OCI-LY3 (cell line): ENCODE measurements around the gene TAS2R38.
"Not testable (repeated sequence)": the region's sequence is repeated elsewhere in the genome, so short reads cannot be mapped to it uniquely, and the experiment has no call there.

Experiments
- H2AFZ ChIP-seq: fragments of 200-600, 300-600 bp; shearing (Covaris generic); 2 replicates; pipeline ENCODE4 v1.6.0; 2014; ENCODE audit warnings: antibody characterized with exemption, low read depth, low read length
- H3K27ac ChIP-seq: fragments of 200-600, 300-600 bp; sonication (generic); 2 replicates; pipeline ENCODE4 v1.5.1; 2014; ENCODE audit warnings: mild to moderate bottlenecking, low read length, moderate library complexity, mixed read lengths
- H3K27me3 ChIP-seq: fragments of 200-600, 300-600 bp; sonication (generic); 2 replicates; pipeline ENCODE4 v1.6.1; 2014; ENCODE audit warnings: low read depth, low read length, mixed read lengths
- H3K36me3 ChIP-seq: fragments of 200-600, 300-600 bp; sonication (generic); replicated peaks from 2 replicates; pipeline ENCODE3; 2014; ENCODE audit warnings: low read depth, low read length, mixed read lengths
- H3K4me1 ChIP-seq: fragments of 300-600, 200-600 bp; sonication (generic); 2 replicates; pipeline ENCODE4 v1.6.1; 2014; ENCODE audit warnings: low read length, mixed read lengths
- H3K4me2 ChIP-seq: fragments of 200-600, 300-600 bp; sonication (generic); 2 replicates; pipeline ENCODE4 v1.6.1; 2014; ENCODE audit warnings: low read length, mixed read lengths
- H3K4me3 ChIP-seq: fragments of 300-600, 200-600 bp; sonication (generic); 2 replicates; pipeline ENCODE4 v1.5.1; 2014; ENCODE audit warnings: antibody characterized with exemption, mild to moderate bottlenecking, low read length, moderate library complexity
- H3K79me2 ChIP-seq: fragments of 300-600, 200-600 bp; shearing (Covaris generic); 2 replicates; pipeline ENCODE4 v1.6.1; 2014; ENCODE audit warnings: mild to moderate bottlenecking, low read length, mixed read lengths
- H3K9ac ChIP-seq: fragments of 300-600, 200-600 bp; shearing (Covaris generic); 2 replicates; pipeline ENCODE4 v1.6.0; 2014; ENCODE audit warnings: mild to moderate bottlenecking, low read length, moderate library complexity
- H3K9me3 ChIP-seq: fragments of 200-600, 300-600 bp; shearing (Covaris generic); 2 replicates; pipeline ENCODE4 v1.6.1; 2014; ENCODE audit warnings: low read length, mixed read lengths; ENCODE audit not compliant: insufficient read depth
- H4K20me1 ChIP-seq: fragments of 200-600, 300-600 bp; sonication (generic); 2 replicates; pipeline ENCODE4 v1.6.1; 2016; ENCODE audit warnings: low read length, mixed read lengths; ENCODE audit not compliant: insufficient read depth
- EZH2phosphoT487 ChIP-seq: fragments of 200-600 bp; shearing (Covaris generic); IDR thresholded peaks from 2 replicates; pipeline ENCODE4 v1.6.1; 2018; ENCODE audit warnings: antibody characterized with exemption, mixed run types, low read depth
- TF ChIP-seq, protein P1 (sequence below): fragments of 200-600, 300-600 bp; sonication (generic); IDR thresholded peaks from 2 replicates; pipeline ENCODE4 v1.5.1; 2014; ENCODE audit warnings: antibody characterized with exemption, low read length, low read depth

TAS2R38 gene

DNA sequence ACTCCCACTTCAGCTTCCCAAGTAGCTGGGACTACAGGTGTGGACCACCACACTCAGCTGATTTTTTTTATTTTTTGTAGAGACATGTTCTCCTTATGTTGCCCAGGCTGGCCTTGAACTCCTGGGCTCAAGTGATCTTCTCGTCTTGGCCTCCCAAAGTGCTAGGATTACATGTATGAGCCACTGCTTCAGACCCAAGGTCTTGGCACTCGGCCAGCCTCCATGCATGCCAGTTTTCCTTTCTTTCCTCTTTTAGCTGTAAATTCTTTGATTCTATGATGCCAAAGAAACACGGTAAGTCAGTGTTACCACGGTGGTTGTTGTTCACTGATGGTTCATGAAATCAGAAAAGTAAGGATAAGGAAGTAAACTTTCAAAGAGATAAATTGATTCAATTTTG, 19.1 kb upstream of the TAS2R38 start:
- Histone ChIP-seq H3K9me3 (no peaks in the 10 kb centered on the region), H3K4me3 (no peak overlapping the region), H4K20me1 (no peaks in the 10 kb centered on the region), H2AFZ (no peak overlapping the region), H3K9ac (no peak overlapping the region), H3K27ac (no peak overlapping the region), H3K79me2 (no peaks in the 10 kb centered on the region), H3K4me1 (no peaks in the 10 kb centered on the region), H3K4me2 (no peak overlapping the region), H3K27me3 (no peaks in the 10 kb centered on the region), H3K36me3 (no peaks in the 10 kb centered on the region)
- TF ChIP-seq, protein P1, sequence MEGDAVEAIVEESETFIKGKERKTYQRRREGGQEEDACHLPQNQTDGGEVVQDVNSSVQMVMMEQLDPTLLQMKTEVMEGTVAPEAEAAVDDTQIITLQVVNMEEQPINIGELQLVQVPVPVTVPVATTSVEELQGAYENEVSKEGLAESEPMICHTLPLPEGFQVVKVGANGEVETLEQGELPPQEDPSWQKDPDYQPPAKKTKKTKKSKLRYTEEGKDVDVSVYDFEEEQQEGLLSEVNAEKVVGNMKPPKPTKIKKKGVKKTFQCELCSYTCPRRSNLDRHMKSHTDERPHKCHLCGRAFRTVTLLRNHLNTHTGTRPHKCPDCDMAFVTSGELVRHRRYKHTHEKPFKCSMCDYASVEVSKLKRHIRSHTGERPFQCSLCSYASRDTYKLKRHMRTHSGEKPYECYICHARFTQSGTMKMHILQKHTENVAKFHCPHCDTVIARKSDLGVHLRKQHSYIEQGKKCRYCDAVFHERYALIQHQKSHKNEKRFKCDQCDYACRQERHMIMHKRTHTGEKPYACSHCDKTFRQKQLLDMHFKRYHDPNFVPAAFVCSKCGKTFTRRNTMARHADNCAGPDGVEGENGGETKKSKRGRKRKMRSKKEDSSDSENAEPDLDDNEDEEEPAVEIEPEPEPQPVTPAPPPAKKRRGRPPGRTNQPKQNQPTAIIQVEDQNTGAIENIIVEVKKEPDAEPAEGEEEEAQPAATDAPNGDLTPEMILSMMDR = no peak
- TF ChIP-seq EZH2phosphoT487 = no peak

DNA sequence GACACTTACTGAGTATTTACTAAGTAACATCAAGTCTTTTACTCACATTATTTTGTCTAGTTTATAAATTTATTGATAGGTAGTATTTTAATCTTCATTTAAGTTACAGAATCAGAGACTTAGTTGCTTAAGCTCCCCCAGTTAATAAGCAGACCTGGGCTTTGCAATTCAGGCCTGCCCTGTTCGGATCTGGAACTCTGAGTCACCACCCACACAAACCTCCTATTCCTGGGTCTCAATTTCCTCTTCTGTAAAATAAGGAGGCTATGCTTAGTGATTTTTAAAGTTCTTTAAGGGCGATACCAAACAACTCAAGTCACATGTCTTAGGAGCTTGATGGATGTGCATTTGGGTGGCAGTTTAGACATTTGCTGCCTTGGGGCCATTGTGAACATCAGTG, 18.6 kb upstream of the TAS2R38 start:
- TF ChIP-seq EZH2phosphoT487 = no peak
- TF ChIP-seq, protein P1 = no peak
- no peaks in the 10 kb centered on the region for H3K36me3 ChIP-seq
- no peaks in the 10 kb centered on the region for H3K9me3 ChIP-seq
- H4K20me1 ChIP-seq = no peaks in the 10 kb centered on the region
- H3K79me2 ChIP-seq = no peaks in the 10 kb centered on the region
- no peak overlapping the region for H3K9ac ChIP-seq
- H3K4me3 ChIP-seq = no peak overlapping the region
- no peaks in the 10 kb centered on the region for H3K27me3 ChIP-seq
- no peaks in the 10 kb centered on the region for H3K4me1 ChIP-seq
- no peak overlapping the region for H3K27ac ChIP-seq
- H3K4me2 ChIP-seq = no peak overlapping the region
- no peak overlapping the region for H2AFZ ChIP-seq

DNA sequence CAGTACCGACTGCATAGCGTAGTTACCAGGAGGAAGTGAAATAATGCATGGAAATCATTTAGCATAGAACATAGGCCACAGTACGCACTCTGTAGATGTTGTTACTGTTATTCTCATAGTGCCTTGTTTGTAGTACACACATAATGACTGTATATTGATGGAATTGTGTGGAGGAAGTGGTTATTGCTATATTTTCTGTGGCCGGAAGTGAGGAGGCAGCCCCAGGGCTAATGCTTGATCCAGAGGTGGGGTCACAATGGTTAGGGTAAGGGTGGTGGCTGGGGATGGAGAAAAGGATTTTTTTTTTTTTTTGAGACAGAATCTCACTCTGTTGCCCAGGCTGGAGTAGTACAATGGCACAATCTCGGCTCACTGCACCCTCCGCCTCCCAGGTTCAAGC, 17.6 kb upstream of the TAS2R38 start:
- no peaks in the 10 kb centered on the region for H4K20me1 ChIP-seq
- no peaks in the 10 kb centered on the region for H3K9me3 ChIP-seq

DNA sequence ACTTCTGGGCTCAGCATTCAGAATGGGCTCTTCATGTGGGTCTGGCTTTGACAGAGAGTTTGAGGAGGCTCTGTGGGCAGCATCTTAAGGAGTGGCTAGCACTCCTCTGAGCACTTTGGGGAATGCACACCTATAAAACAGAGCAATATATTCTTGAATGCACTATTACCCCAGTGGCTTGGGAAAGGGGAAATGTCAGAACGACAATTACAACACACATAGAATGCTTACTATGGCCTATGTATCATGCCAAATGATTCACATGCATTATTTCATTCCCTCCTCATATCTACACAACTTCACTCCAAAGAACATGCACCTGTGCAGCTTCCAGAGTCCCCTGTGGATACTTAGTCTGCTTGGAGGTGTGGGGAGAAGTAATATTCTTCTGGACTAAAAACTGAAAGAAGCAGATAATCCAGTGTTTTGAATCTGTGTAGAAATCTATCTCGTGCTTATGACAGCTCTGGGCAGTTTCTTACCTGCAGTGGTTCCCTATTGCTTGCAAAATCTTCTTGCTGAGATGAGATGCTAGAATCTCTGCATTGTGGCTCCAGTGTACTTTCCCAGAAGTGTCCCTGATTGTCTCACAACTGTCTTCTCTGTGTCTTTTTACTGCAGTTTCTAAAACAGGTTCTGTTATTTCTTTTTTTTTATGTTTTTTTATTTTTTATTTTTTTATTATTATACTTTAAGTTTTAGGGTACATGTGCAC, 16.6 kb upstream of the TAS2R38 start:
- H3K79me2 ChIP-seq = no peaks in the 10 kb centered on the region

More for the DNA sequence above, 17.6 kb upstream of the TAS2R38 start:
- Histone ChIP-seq H3K9ac (no peak overlapping the region), H3K27me3 (no peaks in the 10 kb centered on the region), H3K36me3 (no peaks in the 10 kb centered on the region), H2AFZ (no peak overlapping the region), H3K4me1 (no peaks in the 10 kb centered on the region), H3K4me3 (no peak overlapping the region), H3K79me2 (no peaks in the 10 kb centered on the region), H3K27ac (no peak overlapping the region), H3K4me2 (no peak overlapping the region)
- TF ChIP-seq, protein P1 = no peak
- no peak for TF ChIP-seq EZH2phosphoT487

DNA sequence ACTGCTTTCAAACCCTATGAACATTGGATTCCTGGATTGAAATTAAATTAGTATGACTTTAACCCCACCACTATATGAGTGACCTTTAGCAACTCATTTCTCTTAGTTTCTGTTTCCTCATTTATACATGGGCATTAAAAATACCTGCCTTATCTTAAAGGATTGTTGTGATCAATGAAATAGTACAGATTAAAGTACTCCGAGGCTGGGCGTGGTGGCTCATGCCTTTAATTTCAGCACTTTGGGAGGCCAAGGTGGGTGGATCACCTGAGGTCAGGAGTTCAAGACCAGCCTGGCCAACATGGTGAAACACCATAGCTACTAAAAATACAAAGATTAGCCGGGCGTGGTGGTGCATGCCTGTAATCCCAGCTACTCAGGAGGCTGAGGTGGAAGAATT, 14.2 kb upstream of the TAS2R38 start:
- H4K20me1 ChIP-seq, H3K79me2 ChIP-seq, H3K4me2 ChIP-seq, H3K9me3 ChIP-seq, H3K27me3 ChIP-seq, H3K4me1 ChIP-seq, H3K36me3 ChIP-seq, H3K27ac ChIP-seq, H3K4me3 ChIP-seq, H2AFZ ChIP-seq, H3K9ac ChIP-seq: not testable (repeated sequence)

More for the DNA sequence above, 16.6 kb upstream of the TAS2R38 start:
- H3K9me3 ChIP-seq = no peaks in the 10 kb centered on the region
- no peaks in the 10 kb centered on the region for H3K36me3 ChIP-seq
- H3K9ac ChIP-seq = no peak overlapping the region
- H4K20me1 ChIP-seq = no peaks in the 10 kb centered on the region
- H3K4me2 ChIP-seq = no peak overlapping the region
- no peak overlapping the region for H2AFZ ChIP-seq
- H3K27ac ChIP-seq = no peak overlapping the region
- H3K4me1 ChIP-seq = no peaks in the 10 kb centered on the region
- no peak overlapping the region for H3K4me3 ChIP-seq
- TF ChIP-seq, protein P1 = no peak
- TF ChIP-seq EZH2phosphoT487 = no peak
- H3K27me3 ChIP-seq = no peaks in the 10 kb centered on the region
